ENCODE results near the gene STK31.
"Not testable (repeated sequence)": the region's sequence is repeated elsewhere in the genome, so short reads cannot be mapped to it uniquely, and the experiment has no call there.

The STK31 gene

GRCh38 chr7:23811540-23811939 is 101.5 kb downstream of the STK31 start:
- DNase-seq = no peak

- DNase-seq = not testable (repeated sequence)
Observed at GRCh38 chr7:23828125-23828524, 118.1 kb downstream of the STK31 start.

GRCh38 chr7:23832733-23833132 is 122.7 kb downstream of the STK31 start:
- not testable (repeated sequence) for DNase-seq

- no peak for DNase-seq
Observed at GRCh38 chr7:23833405-23833804, 123.4 kb downstream of the STK31 start.

GRCh38 chr7:23844837-23845236 is 134.8 kb downstream of the STK31 start:
- DNase-seq = not testable (repeated sequence)

GRCh38 chr7:23852135-23852534 is 142.1 kb downstream of the STK31 start:
- no peak for DNase-seq

GRCh38 chr7:23852988-23853387 is 143.0 kb downstream of the STK31 start:
- no peak for DNase-seq

GRCh38 chr7:23863209-23863787 is 153.3 kb downstream of the STK31 start:
- no peak for DNase-seq

GRCh38 chr7:23864973-23865372 is 155.0 kb downstream of the STK31 start:
- DNase-seq = no peak

GRCh38 chr7:23873306-23873705 is 163.3 kb downstream of the STK31 start:
- DNase-seq = no peak

GRCh38 chr7:23876526-23876925 is 166.5 kb downstream of the STK31 start:
- DNase-seq = not testable (repeated sequence)
